Pons (tissue), 1 donor: ENCODE measurements around the gene MXI1.
"Not testable (repeated sequence)": the region's sequence is repeated elsewhere in the genome, so short reads cannot be mapped to it uniquely, and the experiment has no call there.

Experiments used
- DNase-seq: peaks from one replicate; pipeline ENCODE4 v3.0.0-alpha.2; 2016; ENCODE audit warnings: low spot score

The MXI1 gene

DNA sequence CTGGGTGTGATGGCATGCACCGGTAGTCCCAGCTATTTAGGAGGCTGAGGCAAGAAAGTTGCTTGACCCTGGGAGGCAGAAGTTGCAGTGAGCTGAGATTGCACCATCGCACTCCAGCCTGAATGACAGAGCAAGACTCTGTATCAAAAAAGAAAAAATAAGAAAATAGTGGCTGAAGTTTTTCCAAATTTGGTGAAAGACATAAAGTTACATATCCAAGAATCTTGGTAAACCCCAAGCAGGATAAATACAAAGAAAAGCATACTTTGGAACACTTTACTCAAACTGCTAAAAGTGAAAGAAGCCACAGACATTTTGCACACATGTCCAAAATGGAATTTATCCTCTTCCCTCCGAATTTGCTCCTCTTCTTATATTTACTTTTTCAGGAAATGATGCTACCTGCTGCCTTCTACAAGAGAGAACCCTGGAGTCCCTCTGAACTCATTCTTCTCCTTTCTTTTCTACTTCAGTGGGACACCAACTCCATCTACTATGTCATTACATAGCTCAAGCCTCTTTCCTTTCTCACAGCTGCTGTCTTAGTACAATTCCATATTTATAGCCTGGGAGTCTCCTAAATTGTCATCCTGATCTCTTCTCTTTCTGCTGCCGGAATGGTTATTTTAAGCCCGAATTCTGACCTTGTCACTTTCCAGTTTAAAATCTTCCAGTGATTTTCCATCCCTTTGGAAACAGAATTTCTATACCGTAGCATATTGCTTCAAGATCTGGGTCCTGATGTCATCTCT, 114.6 kb downstream of the MXI1 start:
- DNase-seq: no peak

DNA sequence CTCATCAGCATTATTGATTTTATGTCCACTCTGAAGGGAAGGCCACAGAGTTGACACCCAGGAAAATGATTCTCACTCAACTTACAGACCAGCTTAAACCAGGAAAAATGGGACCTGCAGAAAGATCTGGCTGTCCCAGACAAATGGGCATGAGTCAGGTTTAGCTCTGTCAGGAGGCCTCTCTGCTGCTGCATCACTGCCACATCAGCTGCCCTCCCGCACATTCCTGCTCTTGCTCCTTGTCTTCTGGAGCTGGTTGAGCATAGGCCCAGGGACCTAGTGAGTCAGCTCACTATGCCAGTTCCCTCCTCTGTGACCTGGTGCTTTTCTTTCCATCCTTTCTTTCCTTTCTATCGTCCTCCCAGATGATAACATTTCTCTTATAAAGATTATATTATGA, 116.1 kb downstream of the MXI1 start:
- DNase-seq: no peak

DNA sequence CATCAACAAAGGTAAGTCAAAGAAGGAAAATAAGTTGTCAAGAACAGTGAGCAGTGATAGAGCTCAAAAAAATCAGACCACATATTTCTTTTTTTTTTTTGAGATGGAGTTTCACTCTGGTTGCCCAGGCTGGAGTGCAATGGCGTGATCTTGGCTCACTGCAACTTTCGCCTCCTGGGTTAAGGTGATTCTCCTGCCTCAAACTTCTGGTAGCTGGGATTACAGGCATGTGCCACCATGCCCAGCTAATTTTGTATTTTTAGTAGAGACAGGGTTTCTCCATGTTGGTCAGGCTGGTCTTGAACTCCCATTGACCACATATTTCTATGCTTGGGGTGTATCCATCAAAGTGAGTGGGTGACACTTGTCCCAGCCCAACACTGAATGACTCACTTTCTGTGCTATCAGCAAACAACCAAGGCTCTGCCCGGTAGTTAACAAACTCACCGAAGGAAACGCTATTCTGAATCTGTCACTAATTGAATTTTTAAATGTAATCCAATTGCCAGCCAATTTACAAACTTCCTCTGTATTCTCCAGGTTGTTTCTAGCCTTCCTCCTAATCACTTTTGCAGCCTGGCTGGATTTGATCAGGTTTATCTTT, 116.9 kb downstream of the MXI1 start:
- no peak for DNase-seq

DNA sequence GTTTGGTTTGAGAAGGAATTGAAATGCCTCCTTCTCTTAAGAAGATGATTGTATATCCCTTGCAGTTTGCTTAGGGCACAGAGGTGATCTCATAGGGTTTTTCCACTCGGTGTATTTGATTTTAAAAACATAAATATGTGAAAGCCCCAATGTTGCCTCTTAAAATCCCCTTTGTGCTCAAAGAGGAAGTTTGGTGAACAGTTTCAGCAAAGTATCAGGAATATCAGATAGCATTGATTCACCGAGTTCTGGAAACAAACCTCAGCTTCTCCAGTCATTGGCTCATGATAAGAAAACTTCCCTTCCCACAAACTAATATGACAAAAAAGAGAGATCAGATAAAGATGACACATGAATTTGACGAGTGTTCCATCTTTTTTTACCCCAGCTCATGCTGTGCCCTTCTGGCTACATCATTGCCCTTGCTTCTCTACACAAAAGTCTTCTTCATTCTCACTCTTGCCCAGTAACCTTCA, 117.4 kb downstream of the MXI1 start:
- DNase-seq: no peak

DNA sequence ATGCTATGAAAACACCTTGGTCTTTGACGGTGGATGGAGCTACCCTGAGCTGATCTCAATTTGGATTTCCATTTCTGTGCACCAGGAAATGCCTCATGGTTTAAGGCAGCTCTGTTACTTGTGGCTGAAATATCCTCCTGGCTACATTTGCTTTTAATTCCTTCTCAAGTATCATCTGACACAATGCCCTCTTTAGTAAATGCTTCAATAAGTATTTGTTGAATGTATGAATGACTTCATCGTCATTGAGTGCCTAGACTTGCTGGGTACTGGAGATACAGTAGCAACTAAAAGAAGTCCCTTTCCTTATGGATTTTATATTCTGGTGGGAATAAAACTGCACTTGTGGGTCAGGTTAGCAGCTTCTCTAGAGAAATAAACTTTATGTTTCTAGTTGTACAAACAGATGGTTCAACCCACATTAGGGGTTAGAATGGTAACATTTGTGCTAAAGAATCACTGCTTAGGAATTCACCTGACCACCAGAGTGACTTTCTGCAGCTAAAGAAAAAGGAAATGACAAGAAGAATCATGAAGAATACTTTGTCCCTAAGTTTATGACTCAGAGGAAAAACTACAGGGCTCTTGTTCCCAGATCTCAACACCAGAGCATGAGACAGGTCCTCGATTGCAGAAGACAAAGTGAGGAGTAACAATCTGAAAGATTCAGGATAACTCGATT, 119.1 kb downstream of the MXI1 start:
- DNase-seq: no peak

DNA sequence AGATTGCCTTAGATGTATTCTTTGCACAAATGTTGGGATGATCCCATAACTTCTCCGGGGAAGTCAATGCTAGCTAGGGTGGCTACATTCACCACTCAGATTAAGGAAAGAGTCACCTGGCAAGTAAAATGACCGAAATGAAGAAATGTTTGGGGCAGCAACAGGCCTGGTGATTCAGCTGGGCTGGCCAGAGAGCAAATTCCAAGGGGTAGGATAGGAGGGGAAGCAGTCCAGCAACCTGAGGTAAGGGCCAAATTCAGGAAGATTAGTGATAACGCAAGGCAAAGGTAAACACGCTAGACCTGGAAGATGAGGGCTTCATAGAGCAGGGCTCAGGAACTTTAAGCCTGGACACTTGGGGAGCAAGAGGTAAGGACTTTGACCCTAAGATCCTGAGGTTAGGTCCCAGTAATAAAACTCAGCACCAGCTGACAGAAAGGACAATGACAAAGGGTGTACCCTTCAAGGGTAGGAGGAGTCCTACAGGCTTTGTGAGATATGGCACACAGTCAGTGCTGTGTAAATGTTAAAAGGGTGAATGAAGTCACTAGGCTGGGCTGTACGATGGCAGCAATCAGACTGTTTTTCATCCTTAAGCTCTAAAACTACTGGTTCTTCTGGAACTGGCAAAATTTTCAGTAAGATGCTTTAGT, 120.0 kb downstream of the MXI1 start:
- no peak for DNase-seq

DNA sequence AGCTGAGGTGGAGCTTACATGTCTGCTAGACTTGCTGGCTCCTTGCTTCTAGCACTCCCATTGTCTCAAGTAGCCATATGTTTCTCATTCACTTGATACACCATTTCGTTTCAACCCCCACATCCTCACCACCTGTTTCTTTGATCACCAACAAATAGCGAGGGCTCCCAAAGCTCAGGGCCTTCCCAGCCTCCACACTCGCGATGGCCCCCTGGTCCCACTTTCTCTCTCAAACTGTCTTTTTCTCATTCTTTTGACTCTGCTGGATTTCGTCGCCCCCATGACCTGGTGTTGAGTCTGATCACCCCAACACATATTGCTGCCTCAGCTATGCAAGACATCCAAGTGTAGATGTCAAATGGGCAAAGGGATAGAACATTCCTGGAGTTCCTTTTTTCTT, 123.3 kb downstream of the MXI1 start:
- DNase-seq: no peak

DNA sequence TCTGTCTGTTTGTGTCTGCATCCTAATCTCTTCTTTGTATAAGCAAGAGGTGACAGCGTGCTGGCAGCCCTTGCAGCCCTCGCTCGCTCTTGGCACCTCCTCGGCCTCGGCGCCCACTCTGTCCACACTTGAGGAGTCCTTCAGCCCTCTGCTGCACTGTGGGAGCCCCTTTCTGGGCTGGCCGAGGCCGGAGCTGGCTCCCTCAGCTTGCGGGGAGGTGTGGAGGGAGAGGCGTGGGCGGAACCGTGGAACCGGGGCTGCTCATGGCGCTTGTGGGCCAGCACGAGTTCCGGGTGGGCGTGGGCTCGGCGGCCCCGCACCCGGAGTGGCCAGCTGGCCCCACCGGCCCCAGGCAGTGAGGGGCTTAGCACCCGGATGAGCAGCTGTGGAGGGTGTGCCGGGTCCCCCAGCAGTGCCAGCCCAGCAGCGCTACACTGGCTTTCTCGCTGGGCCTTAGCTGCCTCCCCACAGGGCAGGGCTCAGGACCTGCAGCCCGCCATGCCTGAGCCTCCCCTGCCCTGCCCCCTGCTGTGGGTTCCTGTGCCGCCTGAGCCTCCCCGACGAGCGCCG, 123.9 kb downstream of the MXI1 start:
- not testable (repeated sequence) for DNase-seq

DNA sequence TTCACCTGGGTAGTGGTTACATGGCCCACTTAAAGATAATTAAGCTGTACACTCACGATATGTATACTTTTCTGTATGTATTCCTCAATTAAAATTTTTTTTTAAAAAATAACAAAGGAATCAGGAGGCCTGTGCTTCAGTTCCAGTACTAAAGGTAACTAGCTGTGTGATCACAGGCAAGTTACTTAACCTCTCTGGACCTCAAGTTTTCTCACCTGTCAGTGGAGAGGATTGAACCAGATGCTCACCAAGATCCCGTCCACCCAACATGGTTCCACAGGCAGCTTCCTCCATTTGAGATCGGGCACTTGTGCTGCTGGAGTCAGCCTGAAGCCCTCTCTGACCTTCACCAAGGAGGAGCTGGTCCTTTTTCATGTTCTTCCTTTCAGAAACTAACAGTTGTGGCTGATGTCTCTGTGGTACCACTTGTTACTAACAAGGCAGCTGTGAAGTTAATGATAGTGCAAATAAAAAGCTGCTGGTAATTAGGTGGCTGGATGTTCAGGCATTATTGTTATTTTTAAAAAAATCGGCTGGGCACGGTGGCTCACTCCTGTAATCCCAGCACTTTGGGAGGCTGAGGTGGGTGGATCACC, 126.8 kb downstream of the MXI1 start:
- DNase-seq: no peak

DNA sequence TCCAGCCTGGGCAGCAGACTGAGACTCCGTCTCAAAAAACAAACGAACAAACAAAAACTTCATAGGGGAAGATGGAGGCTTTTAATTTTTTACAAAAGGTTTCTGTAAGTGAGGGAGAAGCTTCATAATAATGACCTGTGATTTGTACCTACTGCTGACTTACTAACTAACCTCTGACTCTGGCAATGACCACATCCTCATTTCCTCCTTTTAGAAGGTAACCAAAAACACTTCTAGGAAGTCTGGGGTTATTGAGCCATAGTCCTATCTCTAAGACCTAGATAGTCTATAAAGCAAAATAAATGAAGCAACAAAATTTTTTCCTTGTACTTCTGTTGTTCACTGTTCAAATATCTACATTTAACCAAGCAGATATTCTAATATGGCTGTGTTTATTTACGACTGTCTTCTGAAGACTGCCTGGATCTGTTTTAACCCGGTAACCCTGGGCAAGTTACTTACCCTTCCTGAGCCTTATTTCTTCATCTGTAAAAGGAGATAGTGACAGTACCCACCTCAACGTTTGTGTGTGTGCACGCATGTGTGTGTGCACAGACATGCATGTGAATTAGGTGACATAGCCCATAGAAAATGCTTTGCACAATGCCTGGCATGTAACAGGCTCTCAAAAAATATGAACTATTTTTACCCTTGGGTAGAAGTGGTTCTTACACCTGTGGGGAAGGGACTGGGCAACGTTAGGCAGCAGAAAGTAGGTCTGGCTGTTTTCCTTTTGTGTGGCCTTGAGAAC, 128.1 kb downstream of the MXI1 start:
- no peak for DNase-seq

DNA sequence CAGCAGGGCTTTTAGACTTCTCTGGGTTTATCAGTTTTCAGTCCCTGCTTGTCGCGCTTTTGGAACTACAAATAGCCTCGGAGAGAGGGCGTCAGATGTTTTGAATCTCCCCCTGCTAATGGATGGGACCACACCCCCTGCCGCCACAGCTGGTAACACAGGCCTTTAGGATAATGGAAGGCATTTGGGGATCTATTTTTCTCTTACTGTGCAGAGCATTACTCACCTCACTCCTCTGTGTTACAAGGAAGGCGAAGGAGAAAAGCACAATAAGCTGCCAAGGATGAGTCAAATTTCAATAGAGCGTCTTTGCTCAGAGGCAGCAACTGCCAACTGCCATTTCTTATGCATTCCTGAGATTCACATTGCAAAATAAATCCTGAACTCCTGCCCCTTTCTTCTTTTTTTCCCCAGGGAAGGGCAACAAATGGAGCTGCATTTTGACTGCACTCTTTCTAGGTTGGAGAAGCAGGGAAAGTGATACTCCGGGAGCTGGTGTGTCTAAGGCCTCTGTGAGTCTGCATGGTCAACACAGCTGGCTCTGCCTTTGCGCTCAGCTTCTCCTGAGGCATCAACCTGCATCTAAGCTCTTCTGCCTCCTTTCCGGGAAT, 128.8 kb downstream of the MXI1 start:
- no peak for DNase-seq
